HG03575 (cell line): ENCODE results near the gene EEF1A2.

ENCODE experiments used
- ATAC-seq: cut with Tn5 transposase; IDR thresholded peaks from one replicate; pipeline ENCODE4 v1.9.1; 2021; ENCODE audit not compliant: unreplicated experiment, insufficient number of reproducible peaks, low FRiP score; ENCODE audit errors: extremely low read depth

Gene EEF1A2

GRCh38 chr20:63498960-63499337 lies at the start of gene EEF1A2:
TSS of gene EEF1A2 (minus strand) at chr20:63499083. CDS start at chr20:63497763, 1,320 bp downstream.
- ATAC-seq = no peak

GRCh38 chr20:63548542-63548941 lies 49.7 kb upstream of the EEF1A2 start:
- no peak for ATAC-seq

- no peak for ATAC-seq
These were observed 49.0 kb upstream of the EEF1A2 start, which contains the start of gene SRMS for GRCh38 chr20:63547725-63548480. TSS of gene SRMS (minus strand) at chr20:63547749. CDS start at chr20:63547463, 286 bp downstream.

- ATAC-seq = no peak
These were observed 48.3 kb upstream of the EEF1A2 start for GRCh38 chr20:63546956-63547724.

- ATAC-seq = no peak
These were observed 47.5 kb upstream of the EEF1A2 start for GRCh38 chr20:63546256-63546955.

GRCh38 chr20:63545814-63546213 lies 46.9 kb upstream of the EEF1A2 start:
- no peak for ATAC-seq

- no peak for ATAC-seq
These were observed 46.2 kb upstream of the EEF1A2 start for GRCh38 chr20:63544958-63545516.

- ATAC-seq = no peak
These were observed 45.5 kb upstream of the EEF1A2 start for GRCh38 chr20:63544241-63544957.

- ATAC-seq = no peak
These were observed 44.9 kb upstream of the EEF1A2 start for GRCh38 chr20:63543733-63544132.

- ATAC-seq = no peak
These were observed 44.2 kb upstream of the EEF1A2 start for GRCh38 chr20:63543131-63543530.

- ATAC-seq = no peak
These were observed 43.8 kb upstream of the EEF1A2 start for GRCh38 chr20:63542696-63543095.

GRCh38 chr20:63542031-63542559 lies 43.2 kb upstream of the EEF1A2 start:
- no peak for ATAC-seq

GRCh38 chr20:63541371-63541770 lies 42.5 kb upstream of the EEF1A2 start:
- no peak for ATAC-seq

GRCh38 chr20:63540417-63541186 lies 41.7 kb upstream of the EEF1A2 start:
- no peak for ATAC-seq

- no peak for ATAC-seq
These were observed 40.8 kb upstream of the EEF1A2 start for GRCh38 chr20:63539441-63540370.

GRCh38 chr20:63539092-63539430 lies 40.2 kb upstream of the EEF1A2 start:
- ATAC-seq = no peak
